HS-5 (cell line): ENCODE results near the gene HPS1.

Source experiments
- DNase-seq: peaks from one replicate; pipeline ENCODE4 v3.0.0-alpha.2; 2012; ENCODE audit warnings: low read depth

The HPS1 gene

DNA sequence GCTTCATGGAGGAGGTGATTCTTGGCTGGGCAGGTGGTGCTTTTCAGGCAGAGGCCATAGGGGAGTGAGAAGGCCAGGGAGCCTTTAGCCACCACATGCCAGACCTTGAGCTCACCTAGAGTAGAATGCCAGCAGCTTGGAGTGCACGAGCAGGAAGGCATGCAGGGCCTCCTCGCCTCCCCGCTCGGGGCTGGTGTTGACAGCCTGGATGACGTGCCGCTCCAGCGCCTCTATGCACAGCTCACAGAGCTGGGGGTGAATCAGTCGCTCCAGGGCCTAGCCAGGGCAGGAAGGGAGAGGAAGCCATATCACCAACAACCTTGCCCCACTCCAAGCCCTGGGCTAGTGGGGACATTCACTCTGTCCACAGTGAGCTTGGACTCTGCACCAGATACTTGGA lies 15.7 kb downstream of the HPS1 start:
- no peak for DNase-seq

- no peak for DNase-seq
Observed at GRCh38 chr10:98430427-98430826, 16.3 kb downstream of the HPS1 start.

DNA sequence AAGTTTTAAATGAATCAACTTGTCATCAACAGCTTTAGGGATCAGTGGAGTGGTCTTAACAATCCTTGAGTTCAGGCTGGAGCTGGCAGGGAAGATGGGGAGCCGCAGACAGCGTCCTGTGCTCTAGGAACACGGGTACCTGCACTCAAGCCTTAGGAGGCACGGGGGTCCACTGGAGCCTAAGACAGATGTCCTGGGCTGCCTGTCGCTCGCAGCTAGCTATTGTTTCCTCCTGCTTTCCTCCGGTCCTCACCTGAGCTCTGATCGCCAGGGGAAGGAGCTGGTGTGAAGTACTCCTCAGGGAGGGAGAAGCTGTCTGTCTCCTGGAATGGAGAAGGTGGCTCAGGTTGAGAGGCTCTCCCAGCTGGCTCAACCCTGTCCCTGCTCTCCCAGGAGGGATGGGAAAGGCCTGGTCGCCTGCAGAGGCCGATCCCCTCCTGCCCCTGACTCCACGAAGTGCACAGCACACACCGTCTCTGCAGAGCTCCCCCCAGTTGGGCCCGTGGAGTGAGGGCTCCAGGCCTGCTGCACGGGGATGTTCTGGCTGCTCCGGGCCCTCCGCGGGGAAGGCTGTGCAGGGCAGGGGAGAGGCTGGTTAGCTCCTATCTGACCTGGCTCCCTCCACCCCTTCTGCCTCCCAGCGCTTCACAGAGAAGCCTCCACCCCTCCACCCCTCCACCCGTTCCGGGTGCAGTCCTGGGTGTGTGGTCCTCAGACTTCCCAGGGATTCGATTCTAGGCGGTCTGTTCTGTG lies 17.2 kb downstream of the HPS1 start:
- no peak for DNase-seq

DNA sequence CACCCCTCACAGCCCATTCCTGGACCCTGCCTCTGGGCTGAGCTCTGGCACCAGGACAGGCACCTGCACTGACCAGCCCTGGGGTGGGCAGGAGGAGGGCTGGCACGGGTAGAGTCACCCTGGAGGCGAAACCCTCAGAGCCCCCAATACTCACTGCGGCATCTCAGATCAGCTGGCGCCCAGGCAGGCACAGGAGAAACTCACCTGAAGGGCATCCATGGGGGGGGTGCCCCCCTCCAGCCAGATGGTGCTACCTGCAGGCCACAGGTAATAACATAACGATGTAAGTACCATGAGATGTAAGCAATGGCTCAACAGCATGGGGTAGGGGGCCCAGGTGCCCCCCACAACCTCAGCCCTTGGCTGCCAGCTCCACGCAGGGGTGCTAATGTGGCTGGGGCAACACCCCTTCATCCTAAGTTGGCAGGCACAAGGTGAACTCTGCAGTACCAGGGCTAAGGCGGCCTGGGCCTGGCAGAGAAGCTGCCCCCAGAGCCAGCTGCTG lies 19.7 kb downstream of the HPS1 start:
- DNase-seq: no peak

- no peak for DNase-seq
Observed at GRCh38 chr10:98425511-98426352, 21.0 kb downstream of the HPS1 start.

DNA sequence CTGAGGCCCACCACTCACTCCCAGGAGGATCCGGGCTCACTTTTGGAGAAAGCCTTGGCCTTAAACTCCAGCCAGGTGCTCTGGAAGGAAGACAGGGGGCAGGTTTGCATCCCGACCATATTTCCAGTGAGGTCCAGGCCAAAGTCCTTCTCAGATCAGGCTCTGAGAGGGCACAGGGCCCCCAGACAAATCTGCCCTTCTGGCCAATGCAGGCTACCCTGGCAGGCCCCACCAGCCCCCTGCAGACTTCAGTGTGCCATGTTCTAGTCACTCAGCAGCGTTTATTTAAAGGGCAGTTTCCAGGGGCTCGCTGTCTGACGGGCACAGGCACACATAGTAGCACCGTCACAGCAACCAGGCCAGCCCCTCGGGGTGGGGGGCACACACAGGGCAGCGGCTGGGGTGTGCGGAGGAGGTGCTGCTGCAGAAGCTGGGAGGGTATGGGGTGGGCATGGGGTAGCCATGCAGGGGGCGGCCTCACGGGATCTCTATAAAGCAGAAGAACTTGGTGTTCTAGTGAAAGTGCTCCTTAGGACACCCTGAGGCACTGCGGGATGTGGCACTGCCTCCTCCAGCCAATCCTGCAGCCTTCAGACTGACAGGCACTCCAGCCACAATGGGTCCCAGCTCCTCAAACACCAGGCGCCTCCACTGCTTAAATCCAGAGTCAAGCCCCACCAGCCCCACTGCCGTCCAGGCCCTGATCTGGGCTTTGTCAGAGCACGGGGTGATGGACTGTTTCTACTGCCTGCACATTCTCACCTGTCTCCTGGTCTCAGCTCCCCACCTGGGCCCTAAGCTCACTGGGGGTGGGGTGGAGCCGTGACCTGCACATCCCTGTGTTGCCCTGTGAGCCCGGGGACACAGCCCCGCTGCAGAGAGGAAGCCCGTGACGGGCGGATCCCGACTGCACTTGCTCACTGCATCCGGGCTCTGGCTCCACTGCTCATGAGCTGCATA lies 22.2 kb downstream of the HPS1 start:
- DNase-seq: no peak

DNA sequence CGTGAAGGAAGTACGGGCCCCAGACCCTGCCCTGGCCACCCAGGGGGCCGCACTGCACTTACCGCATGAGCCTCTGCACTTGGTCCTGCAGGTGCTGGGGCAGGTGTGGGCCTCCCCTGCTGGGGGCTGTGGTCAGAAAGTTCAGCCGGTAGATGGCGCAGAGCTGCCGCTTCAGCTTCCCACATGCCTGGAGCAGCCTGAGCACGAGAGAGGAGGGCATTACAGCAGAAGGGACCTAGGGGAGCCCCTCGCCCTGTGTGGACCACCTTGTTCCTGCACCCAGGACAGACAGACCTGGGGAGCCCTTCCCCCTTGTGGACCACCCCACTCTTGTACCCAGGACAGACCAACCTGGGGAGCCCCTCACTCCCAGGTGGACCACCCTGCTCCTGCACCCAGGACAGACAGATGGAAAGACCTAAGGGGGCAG lies 23.0 kb downstream of the HPS1 start:
- DNase-seq: no peak

- DNase-seq: no peak
Observed at GRCh38 chr10:98422182-98422581, 24.6 kb downstream of the HPS1 start.

GRCh38 chr10:98420786-98421185 lies 25.9 kb downstream of the HPS1 start:
- DNase-seq: no peak

- DNase-seq: no peak
Observed at GRCh38 chr10:98419469-98420261, 27.1 kb downstream of the HPS1 start.

DNA sequence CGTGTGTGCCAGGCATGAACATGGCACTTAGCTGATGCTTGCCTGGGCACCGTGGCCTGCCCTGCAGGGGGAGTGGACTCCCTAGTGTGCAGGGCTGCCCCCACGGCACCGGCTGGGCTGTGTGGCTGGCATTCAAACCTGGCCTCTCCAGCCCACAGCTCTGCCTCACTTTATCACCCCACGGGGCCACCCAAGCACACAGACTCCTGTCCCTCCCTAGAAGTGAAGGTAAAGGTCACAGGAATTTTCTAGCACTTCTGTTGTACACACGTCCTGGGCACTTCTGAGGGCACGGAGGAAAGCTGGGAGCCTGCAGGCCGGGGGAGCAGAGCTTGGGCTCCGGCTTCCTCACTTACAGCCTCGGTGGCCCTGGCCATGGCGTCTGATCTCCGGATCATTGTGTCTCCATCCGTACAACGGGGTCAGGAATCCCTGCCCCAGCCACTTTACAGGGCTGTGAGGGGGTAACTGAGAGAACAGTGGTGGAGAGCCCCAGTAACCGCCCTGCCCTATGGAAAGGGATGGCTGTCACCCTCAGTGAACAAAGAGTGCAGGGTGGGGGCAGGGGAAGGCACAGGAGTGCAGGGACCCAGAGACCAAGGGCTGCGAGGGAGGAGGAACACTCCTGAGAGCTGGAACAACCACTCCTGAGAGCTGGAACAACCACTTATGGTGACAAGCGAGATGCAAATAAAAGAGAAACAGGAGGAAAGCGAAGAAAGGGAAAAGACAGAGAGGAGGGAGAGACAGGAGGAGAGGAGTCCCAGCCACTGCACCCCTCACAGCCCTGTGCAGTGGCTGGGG lies 27.9 kb downstream of the HPS1 start:
- DNase-seq: no peak

GRCh38 chr10:98417973-98418664 lies 28.6 kb downstream of the HPS1 start:
- DNase-seq: no peak

- DNase-seq: no peak
Observed at GRCh38 chr10:98417481-98417959, 29.2 kb downstream of the HPS1 start.

DNA sequence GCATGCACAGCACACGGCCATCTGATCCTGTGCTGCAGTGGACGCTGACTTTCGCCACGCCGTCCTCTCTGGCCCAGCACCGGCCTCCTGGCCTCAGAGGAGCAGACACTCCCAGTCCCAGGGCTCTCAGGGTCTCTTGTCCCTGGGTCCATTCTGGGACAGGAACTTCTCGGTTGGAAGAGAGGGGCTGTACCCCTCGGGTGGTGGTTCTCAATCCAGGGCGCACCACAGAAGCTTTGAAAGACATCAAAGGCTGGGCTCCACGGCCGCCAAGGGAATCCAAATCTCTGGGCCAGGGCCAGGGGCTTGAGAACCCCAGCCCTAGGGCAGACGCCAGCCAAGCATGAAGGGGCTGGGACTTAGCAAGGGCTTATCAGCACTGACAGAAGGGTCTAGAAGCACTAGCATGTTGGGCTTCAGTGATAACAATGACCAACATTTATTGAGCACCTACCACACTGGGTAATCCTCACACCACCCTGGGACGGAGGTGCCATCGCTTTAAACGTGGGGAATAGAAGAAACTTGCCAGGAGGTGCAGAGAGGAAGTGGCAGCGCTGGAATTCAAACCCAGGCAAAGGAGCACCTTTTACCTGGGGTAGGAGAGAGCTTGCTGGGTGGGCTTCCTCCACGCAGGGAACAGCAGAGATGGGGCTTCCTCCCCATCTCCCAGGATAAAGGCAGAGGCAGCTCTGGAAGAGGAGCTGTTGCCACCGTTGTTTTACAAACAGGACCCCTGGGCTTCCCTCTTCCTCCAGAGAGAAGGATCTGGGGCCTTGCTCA lies 29.9 kb downstream of the HPS1 start:
- no peak for DNase-seq

DNA sequence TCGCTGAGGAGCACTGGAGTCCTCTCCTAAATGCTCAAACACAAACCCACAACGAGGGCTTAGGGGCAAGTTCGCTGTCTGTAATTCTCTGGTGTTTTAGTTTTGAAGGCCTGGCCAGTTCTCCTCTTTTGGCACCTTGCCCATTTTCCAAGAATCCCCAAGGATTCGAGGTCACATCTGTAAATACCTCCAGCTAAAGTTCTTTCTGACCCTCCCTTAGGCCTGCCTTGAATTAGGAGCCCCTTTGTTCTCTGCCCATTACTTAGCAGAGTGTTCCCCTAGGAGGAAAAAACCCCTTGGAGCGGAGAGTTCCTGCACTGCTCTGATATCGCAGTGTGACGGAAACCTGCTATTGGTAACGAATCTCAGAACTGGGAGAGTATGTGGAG lies 31.0 kb downstream of the HPS1 start:
- no peak for DNase-seq

DNA sequence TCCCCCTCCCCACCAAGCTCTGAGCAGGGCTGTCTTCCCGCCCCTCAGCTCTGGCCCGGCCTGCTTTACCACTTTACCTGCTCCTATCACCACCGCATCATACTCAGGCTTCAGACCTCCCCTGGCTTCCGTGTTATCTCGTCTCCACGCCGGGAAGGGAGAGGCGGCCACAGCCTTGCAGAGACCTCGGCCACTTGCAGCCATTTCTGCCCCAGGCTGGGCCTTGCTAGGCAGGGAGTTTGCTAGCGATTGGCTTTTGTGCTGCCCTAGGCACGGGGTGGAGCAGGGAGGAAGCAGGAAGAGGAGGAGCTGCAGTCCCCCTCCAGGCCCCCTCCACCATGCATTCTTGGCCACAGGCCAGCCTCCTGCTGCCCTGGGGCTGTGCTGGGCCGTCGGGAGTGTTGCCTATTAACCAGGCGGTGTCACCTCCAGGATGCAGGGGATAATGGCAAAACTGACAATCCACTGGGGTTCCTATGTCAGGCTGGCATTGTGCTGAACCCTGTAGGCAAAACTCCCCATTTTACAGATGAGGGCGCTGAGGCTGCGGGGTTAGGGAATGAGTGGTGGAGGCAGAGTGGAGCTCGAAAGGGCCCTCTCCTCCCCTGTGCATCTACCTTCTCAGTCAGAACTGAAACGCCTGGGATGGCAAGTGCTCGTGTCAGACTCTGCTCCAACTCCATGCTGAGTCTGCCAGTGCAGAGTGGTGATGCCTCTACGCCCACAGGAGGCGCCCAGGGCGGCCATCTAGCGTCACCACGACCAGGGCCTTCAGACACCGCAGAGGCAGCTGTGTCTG lies 31.6 kb downstream of the HPS1 start, which contains the start of gene PYROXD2:
TSS of gene PYROXD2 (minus strand) at position 251 of the 799 bp plus-strand sequence. CDS start at position 204, 47 bp downstream.
- peak; percentile 24 for DNase-seq

DNA sequence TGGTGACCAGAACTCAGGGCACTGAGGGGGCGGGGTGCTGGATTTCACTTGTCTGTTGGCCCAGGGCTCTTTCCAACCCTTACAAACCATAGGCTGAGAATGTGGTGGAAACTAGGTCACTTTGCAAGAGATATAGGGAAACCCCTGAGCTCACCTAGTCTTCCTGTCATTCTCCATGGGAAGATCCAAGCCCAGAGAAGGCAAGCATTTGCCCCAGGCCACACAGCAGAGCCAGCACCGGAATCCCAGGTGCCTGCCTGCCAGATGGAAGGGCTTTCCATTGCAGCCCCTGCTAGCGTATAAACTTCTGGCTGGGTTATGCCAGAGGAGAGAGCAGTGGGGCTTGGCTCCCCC lies 32.2 kb downstream of the HPS1 start:
- no peak for DNase-seq

DNA sequence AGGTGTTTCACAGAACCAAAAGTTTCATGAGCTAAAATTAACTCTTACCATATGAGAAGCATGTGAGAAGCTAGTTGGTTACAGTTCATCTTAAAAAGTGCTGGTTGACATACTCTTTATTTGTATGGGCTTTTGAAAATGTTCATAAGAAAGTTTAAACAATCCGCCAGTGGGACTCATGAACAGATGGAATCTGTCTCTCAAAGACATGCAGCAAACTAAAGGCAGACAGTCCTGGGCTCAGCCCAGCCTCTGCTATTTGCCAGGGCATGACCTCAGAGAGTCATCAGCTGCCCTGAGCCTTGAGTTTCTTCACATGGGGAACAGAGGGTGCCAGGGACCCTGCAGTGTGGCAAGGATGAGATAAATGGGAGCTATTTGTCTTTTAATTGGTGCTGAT lies 35.0 kb downstream of the HPS1 start:
- no peak for DNase-seq
